ENCODE results near the gene SHROOM3.

DNA sequence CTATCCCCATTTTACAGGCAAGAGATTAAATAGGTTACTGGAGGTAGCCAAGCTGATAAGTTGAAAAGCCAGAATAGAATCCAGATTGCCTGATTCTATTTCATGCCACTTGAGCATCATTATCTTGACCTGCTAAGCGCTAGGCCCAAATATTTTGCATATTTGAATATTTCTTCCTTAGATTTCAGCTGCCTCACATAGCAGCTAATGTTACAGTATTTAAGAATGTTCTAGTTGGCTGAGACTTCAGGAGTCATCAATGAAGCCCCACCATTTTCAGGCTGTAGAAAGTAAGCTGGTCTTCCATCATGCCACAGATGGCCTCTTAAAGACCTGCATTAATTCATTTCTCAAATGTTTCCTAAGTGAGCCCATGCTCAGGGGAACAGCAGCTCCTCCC, 121.4 kb downstream of the SHROOM3 start:
- TF ChIP-seq, protein P1, sequence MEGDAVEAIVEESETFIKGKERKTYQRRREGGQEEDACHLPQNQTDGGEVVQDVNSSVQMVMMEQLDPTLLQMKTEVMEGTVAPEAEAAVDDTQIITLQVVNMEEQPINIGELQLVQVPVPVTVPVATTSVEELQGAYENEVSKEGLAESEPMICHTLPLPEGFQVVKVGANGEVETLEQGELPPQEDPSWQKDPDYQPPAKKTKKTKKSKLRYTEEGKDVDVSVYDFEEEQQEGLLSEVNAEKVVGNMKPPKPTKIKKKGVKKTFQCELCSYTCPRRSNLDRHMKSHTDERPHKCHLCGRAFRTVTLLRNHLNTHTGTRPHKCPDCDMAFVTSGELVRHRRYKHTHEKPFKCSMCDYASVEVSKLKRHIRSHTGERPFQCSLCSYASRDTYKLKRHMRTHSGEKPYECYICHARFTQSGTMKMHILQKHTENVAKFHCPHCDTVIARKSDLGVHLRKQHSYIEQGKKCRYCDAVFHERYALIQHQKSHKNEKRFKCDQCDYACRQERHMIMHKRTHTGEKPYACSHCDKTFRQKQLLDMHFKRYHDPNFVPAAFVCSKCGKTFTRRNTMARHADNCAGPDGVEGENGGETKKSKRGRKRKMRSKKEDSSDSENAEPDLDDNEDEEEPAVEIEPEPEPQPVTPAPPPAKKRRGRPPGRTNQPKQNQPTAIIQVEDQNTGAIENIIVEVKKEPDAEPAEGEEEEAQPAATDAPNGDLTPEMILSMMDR (IDR thresholded peaks at IDR 0.05; ENCODE audit: poor library complexity, severe bottlenecking): no peak
- no peak for TF ChIP-seq POLR2AphosphoS5 (IDR thresholded peaks at IDR 0.05)
- no peak for TF ChIP-seq EZH2 (IDR thresholded peaks at IDR 0.05; ENCODE audit: borderline replicate concordance, insufficient read depth, low read length, poor library complexity, severe bottlenecking)
- no peak for TF ChIP-seq TAF1 (IDR thresholded peaks at IDR 0.05; ENCODE audit: low read depth)
- TF ChIP-seq MXI1 (conservative IDR thresholded peaks at IDR 0.05; ENCODE audit: poor library complexity, severe bottlenecking): no peak
- TF ChIP-seq, protein P2, sequence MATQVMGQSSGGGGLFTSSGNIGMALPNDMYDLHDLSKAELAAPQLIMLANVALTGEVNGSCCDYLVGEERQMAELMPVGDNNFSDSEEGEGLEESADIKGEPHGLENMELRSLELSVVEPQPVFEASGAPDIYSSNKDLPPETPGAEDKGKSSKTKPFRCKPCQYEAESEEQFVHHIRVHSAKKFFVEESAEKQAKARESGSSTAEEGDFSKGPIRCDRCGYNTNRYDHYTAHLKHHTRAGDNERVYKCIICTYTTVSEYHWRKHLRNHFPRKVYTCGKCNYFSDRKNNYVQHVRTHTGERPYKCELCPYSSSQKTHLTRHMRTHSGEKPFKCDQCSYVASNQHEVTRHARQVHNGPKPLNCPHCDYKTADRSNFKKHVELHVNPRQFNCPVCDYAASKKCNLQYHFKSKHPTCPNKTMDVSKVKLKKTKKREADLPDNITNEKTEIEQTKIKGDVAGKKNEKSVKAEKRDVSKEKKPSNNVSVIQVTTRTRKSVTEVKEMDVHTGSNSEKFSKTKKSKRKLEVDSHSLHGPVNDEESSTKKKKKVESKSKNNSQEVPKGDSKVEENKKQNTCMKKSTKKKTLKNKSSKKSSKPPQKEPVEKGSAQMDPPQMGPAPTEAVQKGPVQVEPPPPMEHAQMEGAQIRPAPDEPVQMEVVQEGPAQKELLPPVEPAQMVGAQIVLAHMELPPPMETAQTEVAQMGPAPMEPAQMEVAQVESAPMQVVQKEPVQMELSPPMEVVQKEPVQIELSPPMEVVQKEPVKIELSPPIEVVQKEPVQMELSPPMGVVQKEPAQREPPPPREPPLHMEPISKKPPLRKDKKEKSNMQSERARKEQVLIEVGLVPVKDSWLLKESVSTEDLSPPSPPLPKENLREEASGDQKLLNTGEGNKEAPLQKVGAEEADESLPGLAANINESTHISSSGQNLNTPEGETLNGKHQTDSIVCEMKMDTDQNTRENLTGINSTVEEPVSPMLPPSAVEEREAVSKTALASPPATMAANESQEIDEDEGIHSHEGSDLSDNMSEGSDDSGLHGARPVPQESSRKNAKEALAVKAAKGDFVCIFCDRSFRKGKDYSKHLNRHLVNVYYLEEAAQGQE (IDR thresholded peaks at IDR 0.05; ENCODE audit: borderline replicate concordance): no peak

Measured in neural cell (in vitro differentiated cells).